SHP77 treated with DMSO at 0.1 percent for 48 hours (cell line): ENCODE results near the gene ARGLU1.

Source experiments
- DNase-seq: peaks from one replicate; lab custom pipeline; 2025; lab: John Stamatoyannopoulos, UW

The ARGLU1 gene

DNA sequence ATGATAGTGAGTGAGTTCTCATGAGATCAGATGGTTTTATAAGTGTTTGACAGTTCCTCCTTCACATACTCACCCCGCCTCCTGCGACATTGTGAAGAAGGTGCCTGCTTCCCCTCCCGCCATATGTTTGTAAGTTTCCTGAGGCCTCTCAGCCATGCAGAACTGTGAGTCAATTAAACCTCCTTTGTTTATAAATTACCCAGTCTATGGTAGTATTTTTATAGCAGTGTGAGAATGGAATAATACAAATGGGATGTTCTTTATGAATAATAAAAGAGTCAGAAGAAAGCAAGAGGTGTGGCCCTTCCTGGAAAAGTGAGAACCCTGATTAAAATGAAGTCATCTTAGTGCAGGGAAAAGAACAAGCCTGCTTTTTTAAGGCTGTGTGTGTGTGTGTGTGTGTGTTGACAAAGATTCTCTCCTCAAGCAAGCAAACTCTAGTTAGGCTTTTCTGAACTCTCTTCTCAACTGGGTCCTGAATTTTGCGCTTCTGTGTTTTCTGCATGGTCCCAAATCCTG is 18.8 kb upstream of the ARGLU1 start:
- no peak for DNase-seq

DNA sequence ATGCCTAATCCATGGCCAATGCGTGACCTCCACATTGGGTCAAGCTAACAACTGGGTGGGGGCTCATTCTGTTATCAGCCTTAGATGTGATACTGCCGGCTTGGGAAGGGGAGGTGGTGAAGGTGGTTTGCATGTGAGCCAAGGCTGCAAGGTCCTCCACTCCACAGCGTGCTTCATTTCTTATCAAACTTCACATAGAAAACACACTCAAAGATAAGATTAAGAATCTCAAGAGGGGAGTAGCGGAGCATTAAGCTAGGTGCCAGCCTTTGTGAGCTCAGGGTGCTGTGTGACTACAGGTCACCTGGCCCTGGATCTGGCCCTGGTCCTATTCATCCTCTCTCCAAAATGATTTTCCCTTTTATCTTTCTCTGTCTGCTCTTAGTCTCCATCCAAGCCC is 13.3 kb upstream of the ARGLU1 start:
- DNase-seq: no peak

DNA sequence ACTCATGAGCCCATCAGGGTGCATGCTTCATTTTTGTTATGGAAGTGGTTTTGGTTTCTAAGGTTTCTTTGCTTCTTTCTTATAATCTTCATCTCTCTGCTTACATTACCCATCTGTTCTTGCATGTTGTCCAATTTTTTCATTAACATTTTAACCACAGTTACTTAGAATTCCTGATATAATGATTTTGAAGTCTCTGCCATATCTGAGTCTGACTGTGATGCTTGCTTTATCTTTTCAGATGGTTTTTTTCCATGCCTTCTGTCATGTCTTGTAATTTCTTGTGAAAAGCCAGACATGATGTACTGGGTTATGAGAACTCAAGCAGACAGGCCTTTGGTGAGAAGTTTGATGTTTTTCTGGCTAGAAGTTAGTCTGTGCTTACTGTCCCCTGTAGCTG is 8.0 kb upstream of the ARGLU1 start:
- DNase-seq: no peak

- DNase-seq: no peak
These were observed 5.9 kb upstream of the ARGLU1 start for GRCh38 chr13:106573868-106574267.

DNA sequence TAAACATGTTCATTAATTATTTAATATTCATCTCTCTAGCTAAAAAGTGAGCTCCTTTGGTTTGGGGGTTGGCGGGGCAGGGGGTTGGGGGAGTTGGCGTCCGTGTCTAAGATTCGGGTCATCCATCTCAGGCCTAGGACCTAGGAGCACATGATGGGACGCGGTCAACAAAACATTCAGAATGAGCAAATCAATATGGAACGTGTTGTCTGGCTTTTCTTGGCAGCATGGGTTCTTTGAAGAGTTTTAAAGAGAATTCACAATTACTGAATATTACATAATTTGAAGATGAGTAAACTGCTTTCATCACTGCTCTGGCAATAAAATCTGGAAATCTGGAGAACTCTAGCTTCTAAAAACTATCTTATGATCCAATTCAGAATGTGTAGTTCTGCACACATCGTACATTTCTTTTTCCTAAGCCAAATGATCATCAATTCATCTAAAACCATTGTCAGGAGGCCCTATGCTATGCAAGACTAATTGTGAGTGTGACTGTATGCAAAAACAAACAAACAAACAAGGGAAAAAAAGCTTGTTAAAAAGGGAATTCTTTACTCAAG is 5.4 kb upstream of the ARGLU1 start:
- DNase-seq: no peak

DNA sequence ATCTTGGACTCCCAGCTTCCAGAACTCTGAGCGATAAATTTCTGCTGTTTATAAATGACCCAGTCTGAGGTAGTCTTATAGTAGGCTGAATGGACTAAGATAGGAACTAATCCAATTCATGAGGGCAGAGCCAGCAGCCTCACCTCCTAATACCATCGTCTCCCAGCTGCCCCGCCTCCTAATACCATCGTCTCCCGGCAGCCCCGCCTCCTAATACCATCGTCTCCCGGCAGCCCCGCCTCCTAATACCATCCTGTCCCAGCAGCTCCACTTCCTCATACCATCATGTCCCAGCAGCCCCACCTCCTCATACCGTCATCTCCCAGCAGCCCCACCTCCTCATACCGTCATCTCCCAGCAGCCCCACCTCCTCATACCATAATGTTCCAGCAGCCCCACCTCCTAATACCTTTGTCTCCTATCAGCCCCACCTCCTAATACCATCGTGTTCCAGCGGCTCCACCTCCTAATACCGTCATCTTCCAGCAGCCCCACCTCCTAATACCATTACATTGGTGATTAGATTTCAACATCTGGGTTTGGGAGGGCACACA is 2.4 kb upstream of the ARGLU1 start:
- DNase-seq: peak; percentile 77

GRCh38 chr13:106569233-106570095 is 1.5 kb upstream of the ARGLU1 start:
- no peak for DNase-seq

DNA sequence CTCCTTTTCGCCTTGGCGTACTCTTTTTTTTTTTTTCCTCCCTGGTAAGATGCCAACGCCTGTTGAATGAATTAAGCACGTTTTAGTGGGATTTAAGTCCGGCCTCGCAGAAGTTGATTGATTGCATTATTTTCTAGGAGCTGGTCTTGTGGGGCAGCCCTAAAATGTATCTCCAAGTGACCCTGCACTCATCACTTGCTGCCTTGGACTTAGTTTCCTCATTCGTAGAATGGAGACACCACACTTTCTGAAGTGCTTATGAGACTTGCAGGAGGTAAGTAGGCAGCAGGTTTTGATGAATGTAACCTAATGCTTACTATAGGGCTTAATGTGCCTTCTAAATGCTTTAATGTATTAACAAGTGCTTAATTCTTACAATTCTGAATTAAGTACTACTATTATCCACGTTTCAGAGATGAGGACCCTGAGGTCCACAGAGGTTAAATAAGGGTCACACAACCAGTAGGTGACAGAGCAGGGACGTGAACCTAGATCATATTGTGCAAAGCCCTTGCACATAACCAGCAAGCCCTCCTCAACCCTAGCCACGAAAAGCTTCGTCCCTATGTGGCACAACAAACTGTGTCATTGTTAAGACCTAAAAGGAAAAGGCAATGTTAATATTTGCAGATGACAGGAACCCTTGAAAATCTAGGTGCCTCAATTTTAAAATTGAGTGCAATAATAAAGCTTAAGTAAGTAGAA is 514 bp upstream of the ARGLU1 start:
- DNase-seq: no peak

DNA sequence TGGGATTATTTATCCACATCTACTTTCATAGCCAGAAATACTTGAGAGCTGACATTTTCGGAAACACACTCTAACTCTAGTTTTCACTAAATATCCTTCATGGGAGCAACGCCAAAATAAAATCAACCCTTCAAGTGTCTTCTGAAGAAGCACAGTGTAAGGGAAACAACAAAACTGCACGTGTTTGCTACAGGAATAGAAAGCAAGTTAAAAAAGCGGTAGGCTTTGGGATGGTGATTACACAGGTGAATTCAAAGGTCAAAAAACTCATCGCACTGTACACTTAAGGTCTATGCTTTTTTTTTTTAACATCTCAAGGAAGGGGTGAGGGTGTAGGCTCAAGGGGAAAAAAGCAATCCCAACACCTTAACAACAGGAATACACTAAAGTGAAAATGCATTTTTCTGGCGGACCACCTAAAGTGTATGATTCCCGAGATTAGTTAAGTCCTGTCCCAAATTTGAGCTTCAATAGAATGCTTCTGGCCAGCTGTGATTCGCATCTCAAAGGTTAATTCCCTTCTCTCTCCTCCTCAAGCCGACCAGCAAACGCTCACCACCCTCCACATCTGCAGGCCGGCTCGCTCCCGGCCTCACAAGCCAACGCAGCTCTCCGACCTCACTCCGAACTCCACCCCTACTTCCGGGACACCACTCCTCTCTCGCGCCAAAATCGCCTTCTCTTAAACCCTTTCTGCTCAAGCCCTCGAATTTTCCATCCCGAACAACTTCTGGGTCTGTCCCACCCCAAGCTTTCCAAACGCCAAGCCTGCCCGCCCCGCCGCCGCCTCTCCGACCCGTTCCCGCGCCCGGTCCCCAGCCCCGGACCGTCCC is 1.1 kb downstream of the ARGLU1 start:
- peak; percentile 40 for DNase-seq

DNA sequence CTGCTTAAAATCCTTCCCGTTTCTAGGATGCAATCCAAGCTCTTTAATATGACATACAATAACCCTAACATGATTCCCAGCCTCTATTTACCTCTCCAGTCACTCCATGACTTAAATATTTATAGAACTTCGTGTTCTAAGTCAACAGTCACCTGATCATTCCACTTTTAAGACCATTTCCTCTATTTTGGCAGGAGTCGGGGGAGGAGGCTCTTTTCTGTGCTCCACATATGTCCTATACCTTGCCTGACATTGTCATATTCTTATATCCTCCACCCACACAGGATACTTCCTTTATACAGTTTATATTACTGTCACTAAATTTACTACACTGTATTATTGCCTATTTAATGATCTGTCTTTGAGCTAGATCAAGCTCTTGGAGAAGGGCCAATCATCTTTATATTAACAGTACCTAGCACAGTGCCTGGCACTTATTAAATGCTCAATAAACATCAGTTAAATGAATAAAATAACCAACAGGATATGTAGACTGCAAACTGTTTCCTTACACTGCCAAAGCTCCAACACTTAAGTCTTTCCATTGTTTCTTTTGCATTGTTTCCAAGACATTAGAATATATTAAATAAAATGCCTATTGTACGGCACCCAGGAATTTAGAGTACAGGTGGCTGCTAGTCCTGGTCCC is 2.7 kb downstream of the ARGLU1 start:
- no peak for DNase-seq

GRCh38 chr13:106562301-106562700 is 5.6 kb downstream of the ARGLU1 start:
- DNase-seq: no peak

DNA sequence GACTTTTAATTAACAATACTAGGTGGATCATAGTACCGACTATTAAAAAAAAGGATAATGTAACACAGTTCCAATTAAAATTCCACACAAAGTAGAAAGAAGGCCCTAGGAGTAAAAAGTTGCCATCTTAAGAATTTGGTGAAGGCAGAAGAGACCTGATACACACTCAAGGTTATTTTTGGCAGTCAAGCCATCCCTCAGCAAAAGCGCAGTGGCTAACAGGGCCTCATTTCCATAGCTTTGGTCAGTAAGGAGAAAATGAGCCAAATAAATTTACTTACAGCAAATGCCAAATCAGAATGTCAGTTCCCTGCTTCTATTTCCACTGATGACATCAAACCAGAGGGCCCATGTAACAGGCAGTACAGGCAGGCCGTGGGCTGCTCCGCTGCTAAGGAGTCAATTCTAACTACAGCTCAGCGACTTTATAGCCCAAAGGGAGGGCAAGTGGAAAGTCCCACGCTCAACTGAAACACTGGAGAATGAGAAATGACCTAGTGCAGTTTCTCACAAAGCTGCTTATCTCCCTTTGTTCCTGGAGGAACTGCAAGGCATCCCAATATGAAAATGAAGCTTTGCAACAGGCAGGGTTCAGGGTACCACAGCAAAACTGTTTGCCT is 6.3 kb downstream of the ARGLU1 start:
- DNase-seq: no peak

DNA sequence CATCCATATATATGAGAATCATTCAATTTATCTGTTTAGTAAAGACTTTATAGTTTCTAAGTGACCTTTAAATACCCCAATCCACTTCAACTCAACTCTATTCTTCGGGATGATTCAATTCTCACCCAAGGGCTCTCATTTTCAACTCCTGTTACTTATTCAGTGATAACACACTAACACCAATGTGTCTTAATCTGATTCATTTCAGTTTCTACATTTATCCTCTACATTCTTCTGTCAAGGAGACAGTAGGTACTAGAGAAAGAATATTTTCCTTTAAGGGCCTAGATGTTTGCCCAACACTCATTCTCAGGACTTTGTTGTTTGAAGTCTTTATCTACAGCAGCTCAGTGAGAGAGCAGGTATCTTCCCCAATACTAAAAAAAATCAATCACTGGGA is 7.1 kb downstream of the ARGLU1 start:
- no peak for DNase-seq

DNA sequence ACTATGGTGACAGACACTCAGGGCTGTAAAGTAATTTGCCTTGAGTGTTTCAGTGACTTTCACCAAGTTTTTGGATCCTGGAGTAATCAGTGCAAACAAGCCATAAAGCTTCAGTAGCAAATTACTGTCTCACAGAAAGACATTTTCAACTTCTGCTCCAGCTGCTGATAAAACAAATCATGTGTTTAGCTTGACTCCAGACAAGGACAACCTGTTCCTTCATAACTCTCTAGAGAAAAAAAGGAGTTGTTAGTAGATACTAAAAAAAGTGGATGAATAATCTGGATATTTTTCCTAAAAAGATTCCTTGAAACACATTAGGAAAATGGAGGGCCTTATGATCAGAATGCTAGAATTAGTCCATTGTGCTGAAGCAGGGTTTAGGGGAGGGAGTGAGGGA is 9.4 kb downstream of the ARGLU1 start:
- no peak for DNase-seq

- no peak for DNase-seq
These were observed 12.2 kb downstream of the ARGLU1 start for GRCh38 chr13:106555631-106556328.

DNA sequence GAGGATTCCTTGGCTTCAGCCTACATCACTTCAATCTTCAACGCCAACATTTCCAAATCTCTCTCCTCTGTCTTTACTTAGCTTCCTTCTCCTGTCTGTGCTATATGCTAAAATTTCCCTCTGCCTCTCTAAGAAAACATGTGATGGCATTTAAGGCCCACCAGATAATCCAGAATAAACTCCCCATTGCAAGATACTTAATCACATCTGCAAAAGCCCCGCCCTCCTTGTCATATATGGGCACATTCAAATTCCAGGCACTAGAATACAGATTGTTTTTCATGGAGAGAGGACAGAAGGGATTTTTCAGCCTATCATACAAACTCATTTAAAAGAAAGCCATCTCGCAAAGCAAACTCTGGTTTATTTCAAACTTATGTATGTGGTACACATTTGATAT is 16.2 kb downstream of the ARGLU1 start:
- no peak for DNase-seq

- DNase-seq: no peak
These were observed 16.6 kb downstream of the ARGLU1 start for GRCh38 chr13:106551350-106551749.

GRCh38 chr13:106550570-106551135 is 17.3 kb downstream of the ARGLU1 start:
- DNase-seq: no peak

DNA sequence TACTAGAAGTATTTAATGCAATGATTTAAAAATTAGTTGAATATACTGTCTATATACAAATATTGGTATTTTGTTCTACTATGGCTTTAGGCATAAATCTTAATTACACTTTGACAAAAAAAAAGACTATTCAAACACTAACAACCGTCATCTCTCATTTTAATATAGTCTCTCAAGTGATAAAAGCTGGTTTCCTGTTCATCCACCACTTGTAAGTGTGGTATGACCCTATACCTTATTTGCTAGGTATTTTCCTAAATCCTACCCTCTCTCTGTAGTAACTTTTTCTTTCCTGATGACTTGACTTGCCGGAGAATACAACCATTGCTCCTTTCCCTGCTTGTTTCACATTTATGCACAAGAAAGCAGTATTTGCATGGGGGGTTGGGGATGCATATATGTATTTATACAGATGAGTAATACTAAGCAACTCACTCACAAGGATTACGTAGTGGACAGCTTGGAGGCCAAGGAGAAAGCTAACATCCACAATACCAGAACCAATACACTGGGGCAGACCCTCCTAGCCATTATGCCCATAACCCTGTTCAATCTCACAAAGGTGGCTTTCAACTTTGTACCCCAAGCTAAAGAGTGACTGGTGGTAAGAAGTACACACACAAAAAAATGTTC is 19.8 kb downstream of the ARGLU1 start:
- DNase-seq: no peak
